H1 (cell line): ENCODE data around the gene DNER. TPM values are rescaled to one million over a fixed set of nuclear protein-coding genes. Genes with fewer than 3 reads are reported as not detected.

ENCODE experiments used
- CTCF ChIA-PET: fragments of 300-600 bp; sonication (Branson Sonifier 250); formaldehyde crosslinking; loops from one replicate; lab custom pipeline; 2021; ENCODE audit not compliant: partially characterized antibody; lab: Charles Lee
- POLR2A ChIA-PET: fragments of 300-600 bp; sonication (Branson Sonifier 250); formaldehyde crosslinking; loops from one replicate; lab custom pipeline; 2021; ENCODE audit warnings: inconsistent platforms; ENCODE audit not compliant: partially characterized antibody; lab: Charles Lee
- DNase-seq, 2 experiments: peaks; one replicate each; pipeline versions ENCODE4 v3.0.0 to v3.0.0-alpha.2; 2010 to 2022; ENCODE audit warnings: low spot score in 2 of 2, low read depth in 1 of 2, mixed read lengths in 1 of 2
- FAIRE-seq: peaks from 2 replicates; lab custom pipeline; 2011; peaks lifted over from hg19 to GRCh38; lab: Jason Lieb, UNC
- H2AFZ ChIP-seq: 2 replicates; pipeline ENCODE4 v1.8.1; 2012; ENCODE audit warnings: low read length, inconsistent platforms
- H2AK5ac ChIP-seq: 2 replicates; pipeline ENCODE4 v1.6.1; 2013; ENCODE audit warnings: low read depth, low read length
- H2BK120ac ChIP-seq: replicated peaks from 2 replicates; pipeline ENCODE3; 2013; ENCODE audit warnings: low read depth, low read length, inconsistent platforms
- H2BK12ac ChIP-seq: 2 replicates; pipeline ENCODE4 v1.6.1; 2013; ENCODE audit warnings: low read depth, low read length
- H2BK15ac ChIP-seq: 2 replicates; pipeline ENCODE4 v1.6.1; 2013; ENCODE audit warnings: low read length
- H2BK20ac ChIP-seq: 2 replicates; pipeline ENCODE4 v1.6.1; 2013; ENCODE audit warnings: low read length
- H2BK5ac ChIP-seq: 2 replicates; pipeline ENCODE4 v1.6.1; 2013; ENCODE audit warnings: low read depth, low read length
- H3K14ac ChIP-seq: 2 replicates; pipeline ENCODE4 v1.6.1; 2013; ENCODE audit warnings: inconsistent platforms; ENCODE audit not compliant: insufficient read length
- H3K18ac ChIP-seq: 2 replicates; pipeline ENCODE4 v1.6.1; 2013; ENCODE audit warnings: low read length; ENCODE audit errors: extremely low read depth
- H3K23ac ChIP-seq: 2 replicates; pipeline ENCODE4 v1.6.1; 2013; ENCODE audit warnings: inconsistent platforms; ENCODE audit not compliant: insufficient read length
- H3K23me2 ChIP-seq: 2 replicates; pipeline ENCODE4 v1.6.1; 2013; ENCODE audit warnings: low read depth, low read length
- H3K27ac ChIP-seq: 2 replicates; pipeline ENCODE4 v1.6.1; 2011; ENCODE audit warnings: low read depth, low read length, inconsistent platforms
- H3K27me3 ChIP-seq, 4 experiments: replicated peaks in 1 of 4; 1 replicate in 1 of 4; 2 replicates in 3 of 4; pipeline versions ENCODE4 v1.6.1 to v1.8.1; 2011 to 2013; ENCODE audit warnings: low read length in 3 of 4, mild to moderate bottlenecking in 3 of 4, inconsistent platforms in 2 of 4, mixed read lengths in 2 of 4, moderate library complexity in 1 of 4; ENCODE audit not compliant: control insufficient read depth in 3 of 4, insufficient read depth in 3 of 4; ENCODE audit errors: extremely low read depth in 1 of 4
- H3K36me3 ChIP-seq, 4 experiments: 2 replicates each; pipeline versions ENCODE4 v1.6.1 to v1.8.1; 2011 to 2013; ENCODE audit warnings: mild to moderate bottlenecking in 4 of 4, low read length in 3 of 4, moderate library complexity in 2 of 4, control low read depth in 1 of 4, inconsistent platforms in 1 of 4; ENCODE audit not compliant: insufficient read depth in 4 of 4, control insufficient read depth in 2 of 4
- H3K4ac ChIP-seq: replicated peaks from 2 replicates; pipeline ENCODE3; 2013; ENCODE audit warnings: low read length, low read depth, mixed read lengths, inconsistent platforms; ENCODE audit not compliant: insufficient read length
- H3K4me1 ChIP-seq, 4 experiments: replicated peaks in 1 of 4; 1 replicate in 1 of 4; 2 replicates in 3 of 4; pipeline versions ENCODE4 v1.6.1 to v1.8.1; 2011 to 2013; ENCODE audit warnings: low read length in 3 of 4, inconsistent platforms in 2 of 4, mixed read lengths in 1 of 4; ENCODE audit not compliant: insufficient read depth in 4 of 4, control insufficient read depth in 3 of 4
- H3K4me2 ChIP-seq, 2 experiments: 2 replicates each; pipeline versions ENCODE4 v1.6.1 to v1.8.1; 2011 to 2013; ENCODE audit warnings: low read depth in 2 of 2, low read length in 2 of 2, control low read depth in 1 of 2, inconsistent platforms in 1 of 2, mild to moderate bottlenecking in 1 of 2; ENCODE audit not compliant: insufficient read depth in 1 of 2
- H3K4me3 ChIP-seq, 4 experiments: fragments of 200-600, 300-600 bp in 1 of 4; sonication (generic), shearing (Covaris generic), sonication (Bioruptor Twin) in 1 of 4; 2 replicates each; pipeline versions ENCODE4 v1.5.1 to v1.8.1; 2011 to 2016; ENCODE audit warnings: low read length in 4 of 4, low read depth in 3 of 4, control low read depth in 2 of 4, inconsistent platforms in 2 of 4, mild to moderate bottlenecking in 2 of 4, mixed read lengths in 1 of 4, moderate library complexity in 1 of 4; ENCODE audit not compliant: insufficient read depth in 2 of 4; ENCODE audit errors: extremely low read depth in 1 of 4
- H3K56ac ChIP-seq: replicated peaks from 2 replicates; pipeline ENCODE3; 2013; ENCODE audit warnings: low read depth, mild to moderate bottlenecking, mixed read lengths, low read length, inconsistent platforms; ENCODE audit not compliant: insufficient read length
- H3K79me1 ChIP-seq: 2 replicates; pipeline ENCODE4 v1.6.1; 2013; ENCODE audit warnings: low read depth, low read length, control low read depth
- H3K79me2 ChIP-seq, 2 experiments: 2 replicates each; pipeline versions ENCODE4 v1.6.1 to v1.8.1; 2012 to 2013; ENCODE audit warnings: low read length in 2 of 2, mild to moderate bottlenecking in 2 of 2, inconsistent platforms in 1 of 2; ENCODE audit not compliant: insufficient read depth in 2 of 2, control insufficient read depth in 1 of 2
- H3K9ac ChIP-seq, 4 experiments: replicated peaks in 1 of 4; 1 replicate in 1 of 4; 2 replicates in 3 of 4; pipeline versions ENCODE4 v1.6.1 to v1.8.1; 2011 to 2013; ENCODE audit warnings: low read depth in 3 of 4, low read length in 3 of 4, control low read depth in 2 of 4, mild to moderate bottlenecking in 2 of 4, moderate library complexity in 2 of 4, inconsistent platforms in 1 of 4; ENCODE audit errors: extremely low read depth in 1 of 4
- H3K9me3 ChIP-seq, 2 experiments: 2 replicates each; pipeline versions ENCODE4 v1.6.1 to v1.8.1; 2012 to 2013; ENCODE audit warnings: mild to moderate bottlenecking in 2 of 2, moderate library complexity in 2 of 2, control low read depth in 1 of 2, inconsistent platforms in 1 of 2, low read depth in 1 of 2, low read length in 1 of 2, mixed read lengths in 1 of 2; ENCODE audit not compliant: insufficient read depth in 2 of 2
- H4K20me1 ChIP-seq, 2 experiments: replicated peaks in 1 of 2; 2 replicates each; pipeline versions ENCODE3 to v1.8.1; 2011 to 2013; ENCODE audit warnings: inconsistent platforms in 2 of 2, low read length in 2 of 2, mild to moderate bottlenecking in 1 of 2; ENCODE audit not compliant: insufficient read depth in 2 of 2, control insufficient read depth in 1 of 2
- H4K5ac ChIP-seq: 2 replicates; pipeline ENCODE4 v1.6.1; 2013; ENCODE audit warnings: low read length, low read depth, mixed read lengths, inconsistent platforms; ENCODE audit not compliant: insufficient read length
- H4K8ac ChIP-seq: 2 replicates; pipeline ENCODE4 v1.8.0; 2013; ENCODE audit warnings: mild to moderate bottlenecking, moderate library complexity, low read length, inconsistent platforms; ENCODE audit not compliant: insufficient read depth; ENCODE audit errors: extremely low read depth
- H4K91ac ChIP-seq: replicated peaks from 2 replicates; pipeline ENCODE3; 2013; ENCODE audit warnings: low read length, mixed read lengths, inconsistent platforms; ENCODE audit not compliant: insufficient read length
- BCL11A ChIP-seq, 2 experiments: IDR thresholded peaks; one replicate each; pipeline ENCODE4 v1.6.1; 2011; ENCODE audit warnings: low read depth in 2 of 2, low read length in 2 of 2, mild to moderate bottlenecking in 2 of 2
- CEBPB ChIP-seq: IDR thresholded peaks from 2 replicates; pipeline ENCODE4 v1.6.1; 2012; ENCODE audit warnings: low read depth, low read length
- CHD1 ChIP-seq: IDR thresholded peaks from 2 replicates; pipeline ENCODE4 v1.6.1; 2012; ENCODE audit warnings: low read depth, low read length, improper control_type of control experiment
- CHD2 ChIP-seq: IDR thresholded peaks from 2 replicates; pipeline ENCODE4 v1.6.1; 2012; ENCODE audit warnings: low read length, improper control_type of control experiment
- CREB1 ChIP-seq: IDR thresholded peaks from 2 replicates; pipeline ENCODE4 v1.6.1; 2012; ENCODE audit warnings: inconsistent platforms
- EGR1 ChIP-seq: IDR thresholded peaks from 2 replicates; pipeline ENCODE4 v1.6.1; 2011; ENCODE audit warnings: low read depth, low read length, borderline replicate concordance
- GTF2F1 ChIP-seq: IDR thresholded peaks from 2 replicates; pipeline ENCODE4 v1.6.1; 2012; ENCODE audit warnings: low read depth, low read length, improper control_type of control experiment, borderline replicate concordance
- RAD21 ChIP-seq, 2 experiments: IDR thresholded peaks in 1 of 2; conservative IDR thresholded peaks in 1 of 2; 2 replicates each; pipeline ENCODE4 v1.6.1; 2011; ENCODE audit warnings: low read depth in 2 of 2, low read length in 2 of 2, improper control_type of control experiment in 1 of 2, inconsistent platforms in 1 of 2, mild to moderate bottlenecking in 1 of 2, moderate library complexity in 1 of 2
- WGBS, 2 experiments: shearing (Covaris generic) in 1 of 2; methylation state at CpG; one replicate each; pipeline versions ENCODE4 v1.1.6 to v1.1.7; 2013 to 2015; ENCODE audit warnings: low lambda C conversion rate in 2 of 2, mixed read lengths in 2 of 2, inconsistent platforms in 1 of 2, low coverage in 1 of 2, missing lambda C conversion rate in 1 of 2; ENCODE audit not compliant: insufficient replicate concordance in 2 of 2, insufficient coverage in 1 of 2, insufficient read length in 1 of 2; ENCODE audit errors: extremely low coverage in 1 of 2, missing lambda C conversion rate in 1 of 2; 5-methylcytosine and 5-hydroxymethylcytosine counted together
- polyA plus RNA-seq, 7 experiments: library from polyadenylated mRNA; depleted of rRNA in 3 of 7; stranded (reverse) in 5 of 7; unstranded in 2 of 7; fragments of >200 nt in 5 of 7; fragments of 200-250 nt in 2 of 7; gene quantifications; 1 replicate in 5 of 7; 2 replicates in 1 of 7; 4 replicates in 1 of 7; pipeline versions ENCODE4 v1.2.1 to v1.2.3, GENCODE V29; 2011 to 2013; ENCODE audit warnings: missing spikeins in 2 of 7, mixed read lengths in 2 of 7
- total RNA-seq: library from RNA; stranded (reverse); fragmentation: NEBNext Ultra II Directional; extraction: Animal tissue kit (Norgen Biotek cat#: 25700); gene quantifications from 2 replicates; pipeline ENCODE4 v1.2.1, GENCODE V29; 2021

Gene DNER
- total and polyA plus RNA-seq, 2 of the 8 experiments (the other 6 are each of a cell fraction or from before 2014, with no cell fraction given), result 6.8 to 16.3 TPM

DNA sequence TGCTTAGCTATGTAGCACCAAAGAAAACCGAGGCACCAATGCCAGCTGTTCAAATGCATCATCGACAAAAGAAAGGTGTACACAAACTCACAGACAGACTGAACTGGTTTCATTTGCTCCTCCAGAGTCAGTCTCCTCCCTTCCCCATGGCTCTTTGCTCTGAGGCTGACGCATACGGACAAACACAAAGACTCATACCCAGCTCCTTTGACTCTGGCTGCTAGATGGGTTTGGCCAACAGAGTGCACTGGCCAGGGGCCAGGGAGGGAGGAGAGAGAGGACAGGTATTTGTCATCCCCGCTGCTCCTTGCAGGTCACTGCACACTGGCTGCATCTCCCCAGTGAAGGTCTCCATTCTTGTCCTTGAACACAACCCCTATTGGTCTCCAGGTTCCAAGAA is 40.7 kb downstream of the DNER start:
- Histone ChIP-seq H4K8ac (no peak overlapping the region), H3K56ac (no peak overlapping the region), H3K9me3 (no peaks in the 10 kb centered on the region), H3K14ac (no peak overlapping the region), H3K9ac (no peak overlapping the region), H4K5ac (no peak overlapping the region), H3K23me2 (no peaks in the 10 kb centered on the region), H3K79me1 (no peaks in the 10 kb centered on the region), H2BK12ac (no peak overlapping the region), H2BK120ac (no peak overlapping the region), H3K36me3 (no peaks in the 10 kb centered on the region), H2AFZ (no peak overlapping the region), H2BK5ac (no peak overlapping the region), H3K18ac (no peak overlapping the region), H3K27me3 (no peaks in the 10 kb centered on the region), H3K4ac (no peak overlapping the region), H2BK20ac (no peak overlapping the region), H4K91ac (no peak overlapping the region), H3K4me1 (no peaks in the 10 kb centered on the region), H3K27ac (no peak overlapping the region), H3K4me2 (no peak overlapping the region), H2BK15ac (no peak overlapping the region), H3K4me3 (no peak overlapping the region), H4K20me1 (no peaks in the 10 kb centered on the region), H3K23ac (no peak overlapping the region), H3K79me2 (no peaks in the 10 kb centered on the region), H2AK5ac (no peak overlapping the region)
- ChIA-PET POLR2A (no interaction called here), CTCF (interaction anchor here (0.9 to 1.2 kb wide), 3 partner anchors 9 to 87 kb away, joined by 3 to 7 read pairs (median 4); no protein-coding TSS in a partner anchor)
- 93% methylated on average over 5 of the region's 5 CpGs; no CpG with 5 or more reads in 1 of the 2 experiments for WGBS, 2 experiments
- FAIRE-seq (no peak), DNase-seq (no peak)
- TF ChIP-seq CEBPB (no peak), BCL11A (IDR thresholded peaks at IDR 0.05; ENCODE audit: low read depth in 2 of 2, low read length in 2 of 2) (no peak), CREB1 (no peak), EGR1 (no peak), CHD2 (no peak), CHD1 (no peak), GTF2F1 (no peak), RAD21 (IDR thresholded peaks at IDR 0.05 in 1 of 2, conservative IDR thresholded peaks at IDR 0.05 in 1 of 2; ENCODE audit: low read depth in 2 of 2, low read length in 2 of 2) (no peak)
